Adrenal gland (tissue), 5 donors: Measurements from ENCODE around the gene MYZAP.

Experiments
- CTCF ChIP-seq, 6 experiments: fragments of 450-650 bp in 4 of 6; fragments of 200-600 bp in 2 of 6; sonication (generic) in 1 of 6; IDR thresholded peaks; 1 replicate in 5 of 6; 2 replicates in 1 of 6; pipeline versions ENCODE4 v1.5.1 to v1.8.0; 2016 to 2021; ENCODE audit warnings: antibody characterized with exemption in 6 of 6, mild to moderate bottlenecking in 2 of 6, moderate library complexity in 1 of 6
- POLR2A ChIP-seq, 2 donors: fragments of 450-650 bp; IDR thresholded peaks; one replicate each; pipeline ENCODE4 v1.6.1; 2017; ENCODE audit warnings: antibody characterized with exemption in 2 of 2, mild to moderate bottlenecking in 2 of 2, moderate library complexity in 1 of 2
- donor health status: DM: no; HTN: no; CAD: no.

- TF ChIP-seq CTCF (IDR thresholded peaks at IDR 0.05) = no peak
- no peak for TF ChIP-seq POLR2A (IDR thresholded peaks at IDR 0.05)
These were observed 136.7 kb downstream of the MYZAP start for GRCh38 chr15:57728436-57728835.
